Measurements from ENCODE around the gene GAGE12E. TPM values are rescaled to one million over a fixed set of nuclear protein-coding genes. Genes with fewer than 3 reads are reported as not detected.

Gene GAGE12E
- total RNA-seq, 1 donor from 2014 or later, result not detected

Other genes starting within 250 kb of the GAGE12E start
- gene GAGE10, start 247.6 kb upstream of the GAGE12E start, total RNA-seq, result not detected
- not detected for gene GAGE12J, start 229.3 kb upstream of the GAGE12E start, total RNA-seq
- not detected for gene GAGE13, start 219.7 kb upstream of the GAGE12E start, total RNA-seq
- gene GAGE12C, start 19.1 kb upstream of the GAGE12E start, total RNA-seq, result not detected
- gene GAGE12D, start 9.6 kb upstream of the GAGE12E start, total RNA-seq, result not detected
- not detected for gene GAGE12F, start 9.6 kb downstream of the GAGE12E start, total RNA-seq
- not detected for gene GAGE12G, start 19.1 kb downstream of the GAGE12E start, total RNA-seq
- gene GAGE12H, start 28.7 kb downstream of the GAGE12E start, total RNA-seq, result not detected
- not detected for gene GAGE2A, start 38.2 kb downstream of the GAGE12E start, total RNA-seq
- not detected for gene GAGE1, start 47.7 kb downstream of the GAGE12E start, total RNA-seq
- not detected for gene PAGE1, start 144.7 kb downstream of the GAGE12E start, total RNA-seq